HEK293 (cell line): ENCODE data around the gene ASIP.

Experiments used
- ZNF302 ChIP-seq: fragments of 450-650 bp; formaldehyde crosslinking; IDR thresholded peaks from 2 replicates; pipeline ENCODE4 v1.5.1; 2016; ENCODE audit warnings: missing biosample characterization, missing genetic modification characterization, low read depth
- TF ChIP-seq, protein P1 (sequence below): fragments of 450-650 bp; formaldehyde crosslinking; IDR thresholded peaks from 2 replicates; pipeline ENCODE4 v1.5.1; 2016; ENCODE audit warnings: missing biosample characterization, missing genetic modification characterization
- TF ChIP-seq, protein P2 (sequence below): fragments of 450-650 bp; formaldehyde crosslinking; IDR thresholded peaks from 2 replicates; pipeline ENCODE4 v1.5.1; 2016; ENCODE audit warnings: missing biosample characterization, missing genetic modification characterization

DNA sequence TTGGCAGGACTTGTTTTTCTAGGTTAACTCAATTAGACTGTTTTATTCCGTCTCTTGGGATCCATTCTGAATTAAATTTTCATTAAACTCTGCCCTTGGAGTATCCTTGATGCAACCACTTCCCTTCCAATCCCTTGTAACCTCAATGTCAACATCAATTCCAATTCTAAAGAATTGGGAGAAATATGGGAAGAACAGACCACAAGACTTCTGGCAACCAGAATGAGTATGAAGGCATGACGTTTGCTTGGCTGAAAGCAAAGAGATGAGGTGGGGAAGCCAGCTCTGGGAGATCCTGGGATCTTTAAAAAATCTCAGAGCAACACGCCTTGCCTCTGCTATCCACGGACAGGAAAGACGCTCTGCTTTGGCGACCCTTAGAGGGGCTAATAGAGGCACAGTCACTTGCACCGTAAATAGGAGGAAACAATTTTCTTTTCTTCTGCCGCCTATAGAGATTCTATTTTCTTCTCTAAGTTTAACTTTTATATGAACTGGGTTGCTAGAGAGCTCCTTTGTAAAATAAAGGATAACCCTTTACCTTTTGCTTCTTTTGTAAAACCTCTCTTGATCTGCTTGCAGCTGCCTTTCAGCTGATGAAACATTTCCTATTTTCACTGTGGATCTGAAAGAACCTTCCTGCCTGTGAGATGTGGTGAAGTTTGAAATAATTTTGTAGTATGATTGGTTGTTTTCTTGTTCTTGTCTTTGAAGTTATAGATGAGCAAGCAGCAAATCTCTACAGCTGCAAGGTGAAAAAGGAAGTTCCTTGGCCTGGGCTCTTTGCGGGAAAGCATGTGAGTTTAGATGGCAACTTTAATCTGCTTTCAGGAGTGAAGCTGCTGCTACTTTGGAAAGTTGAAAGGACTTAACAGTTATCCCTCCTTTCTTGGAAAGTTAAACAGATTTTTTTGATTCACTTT lies at the start of gene ASIP:
- TF ChIP-seq, protein P1, sequence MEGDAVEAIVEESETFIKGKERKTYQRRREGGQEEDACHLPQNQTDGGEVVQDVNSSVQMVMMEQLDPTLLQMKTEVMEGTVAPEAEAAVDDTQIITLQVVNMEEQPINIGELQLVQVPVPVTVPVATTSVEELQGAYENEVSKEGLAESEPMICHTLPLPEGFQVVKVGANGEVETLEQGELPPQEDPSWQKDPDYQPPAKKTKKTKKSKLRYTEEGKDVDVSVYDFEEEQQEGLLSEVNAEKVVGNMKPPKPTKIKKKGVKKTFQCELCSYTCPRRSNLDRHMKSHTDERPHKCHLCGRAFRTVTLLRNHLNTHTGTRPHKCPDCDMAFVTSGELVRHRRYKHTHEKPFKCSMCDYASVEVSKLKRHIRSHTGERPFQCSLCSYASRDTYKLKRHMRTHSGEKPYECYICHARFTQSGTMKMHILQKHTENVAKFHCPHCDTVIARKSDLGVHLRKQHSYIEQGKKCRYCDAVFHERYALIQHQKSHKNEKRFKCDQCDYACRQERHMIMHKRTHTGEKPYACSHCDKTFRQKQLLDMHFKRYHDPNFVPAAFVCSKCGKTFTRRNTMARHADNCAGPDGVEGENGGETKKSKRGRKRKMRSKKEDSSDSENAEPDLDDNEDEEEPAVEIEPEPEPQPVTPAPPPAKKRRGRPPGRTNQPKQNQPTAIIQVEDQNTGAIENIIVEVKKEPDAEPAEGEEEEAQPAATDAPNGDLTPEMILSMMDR (tag by site-specific recombination) = no peak
- TF ChIP-seq, protein P2, sequence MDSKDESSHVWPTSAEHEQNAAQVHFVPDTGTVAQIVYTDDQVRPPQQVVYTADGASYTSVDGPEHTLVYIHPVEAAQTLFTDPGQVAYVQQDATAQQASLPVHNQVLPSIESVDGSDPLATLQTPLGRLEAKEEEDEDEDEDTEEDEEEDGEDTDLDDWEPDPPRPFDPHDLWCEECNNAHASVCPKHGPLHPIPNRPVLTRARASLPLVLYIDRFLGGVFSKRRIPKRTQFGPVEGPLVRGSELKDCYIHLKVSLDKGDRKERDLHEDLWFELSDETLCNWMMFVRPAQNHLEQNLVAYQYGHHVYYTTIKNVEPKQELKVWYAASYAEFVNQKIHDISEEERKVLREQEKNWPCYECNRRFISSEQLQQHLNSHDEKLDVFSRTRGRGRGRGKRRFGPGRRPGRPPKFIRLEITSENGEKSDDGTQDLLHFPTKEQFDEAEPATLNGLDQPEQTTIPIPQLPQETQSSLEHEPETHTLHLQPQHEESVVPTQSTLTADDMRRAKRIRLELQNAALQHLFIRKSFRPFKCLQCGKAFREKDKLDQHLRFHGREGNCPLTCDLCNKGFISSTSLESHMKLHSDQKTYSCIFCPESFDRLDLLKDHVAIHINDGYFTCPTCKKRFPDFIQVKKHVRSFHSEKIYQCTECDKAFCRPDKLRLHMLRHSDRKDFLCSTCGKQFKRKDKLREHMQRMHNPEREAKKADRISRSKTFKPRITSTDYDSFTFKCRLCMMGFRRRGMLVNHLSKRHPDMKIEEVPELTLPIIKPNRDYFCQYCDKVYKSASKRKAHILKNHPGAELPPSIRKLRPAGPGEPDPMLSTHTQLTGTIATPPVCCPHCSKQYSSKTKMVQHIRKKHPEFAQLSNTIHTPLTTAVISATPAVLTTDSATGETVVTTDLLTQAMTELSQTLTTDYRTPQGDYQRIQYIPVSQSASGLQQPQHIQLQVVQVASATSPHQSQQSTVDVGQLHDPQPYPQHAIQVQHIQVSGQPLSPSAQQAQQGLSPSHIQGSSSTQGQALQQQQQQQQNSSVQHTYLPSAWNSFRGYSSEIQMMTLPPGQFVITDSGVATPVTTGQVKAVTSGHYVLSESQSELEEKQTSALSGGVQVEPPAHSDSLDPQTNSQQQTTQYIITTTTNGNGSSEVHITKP = no peak
- TF ChIP-seq ZNF302 (tag by site-specific recombination) = no peak
